T-helper 17 cell (primary cell): ENCODE results near the gene LUZP1. TPM values are rescaled to one million over a fixed set of nuclear protein-coding genes. Genes with fewer than 3 reads are reported as not detected.

Experiments
- ATAC-seq: fragments of 150-1000 bp; cut with Tn5 transposase; 2 replicates; pipeline ENCODE4 v1.10.0; 2021; ENCODE audit warnings: mild to moderate bottlenecking, moderate library complexity
- DNase-seq, 3 donors: peaks; one replicate each; pipeline versions ENCODE4 v3.0.0 to v3.0.0-alpha.2; 2020 to 2021
- H3K9me3 ChIP-seq: one replicate; pipeline ENCODE4 v1.7.0; 2013; ENCODE audit warnings: low read length, mild to moderate bottlenecking; ENCODE audit not compliant: control insufficient read depth, poor library complexity, severe bottlenecking
- H3K27ac Mint-ChIP-seq: one replicate; pipeline ENCODE4 v1.8.0; 2022; ENCODE audit warnings: mild to moderate bottlenecking, moderate library complexity, mixed read lengths
- H3K27me3 Mint-ChIP-seq: one replicate; pipeline ENCODE4 v1.8.0; 2022; ENCODE audit warnings: mixed read lengths
- H3K36me3 Mint-ChIP-seq: one replicate; pipeline ENCODE4 v1.8.0; 2022; ENCODE audit warnings: low read depth, mixed read lengths
- H3K4me1 Mint-ChIP-seq: one replicate; pipeline ENCODE4 v1.8.0; 2022; ENCODE audit warnings: mild to moderate bottlenecking, mixed read lengths
- H3K4me3 Mint-ChIP-seq: one replicate; pipeline ENCODE4 v1.8.0; 2022; ENCODE audit warnings: mild to moderate bottlenecking, moderate library complexity, mixed read lengths
- total RNA-seq, 4 donors: library from RNA in 2 of 4; stranded (reverse) in 2 of 4; gene quantifications; one replicate each; pipeline ENCODE4 v1.2.3 and lab custom pipeline; 2022 to 2026

Gene LUZP1
- total RNA-seq, 2 donors from 2014 or later = 24.7 to 27.3 TPM

- peaks cover 4% of the 10 kb centered on the region for H3K36me3 Mint-ChIP-seq
Observed at GRCh38 chr1:23098463-23099170, 70.0 kb downstream of the LUZP1 start.

DNA sequence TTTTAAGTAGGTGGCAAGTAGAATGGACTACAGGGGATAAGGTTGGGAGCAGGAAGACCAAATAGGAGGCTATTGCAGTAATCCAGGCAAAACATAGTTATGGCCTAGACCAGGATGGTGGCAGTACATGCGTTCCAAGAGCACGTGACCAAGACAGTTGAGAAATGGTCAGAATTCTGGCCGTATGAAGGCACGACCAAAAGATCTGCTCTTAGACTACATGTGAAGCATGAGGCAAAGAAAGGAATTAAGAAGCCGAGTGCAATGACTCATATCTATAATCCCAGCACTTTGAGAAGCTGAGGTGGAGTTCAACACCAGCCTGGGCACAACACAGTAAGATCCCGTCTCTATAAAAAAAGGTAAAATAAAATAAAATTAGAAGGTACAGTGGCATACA lies 71.3 kb downstream of the LUZP1 start:
- ATAC-seq (no peak), DNase-seq (no peak)
- H3K27ac Mint-ChIP-seq = no peak overlapping the region
- H3K9me3 ChIP-seq = no peaks in the 10 kb centered on the region
- H3K4me3 Mint-ChIP-seq = no peak overlapping the region
- peaks cover 46% of the 10 kb centered on the region for H3K4me1 Mint-ChIP-seq
- H3K36me3 Mint-ChIP-seq = peaks cover 11% of the 10 kb centered on the region
- no peaks in the 10 kb centered on the region for H3K27me3 Mint-ChIP-seq

More at GRCh38 chr1:23098463-23099170, 70.0 kb downstream of the LUZP1 start:
- Mint-ChIP-seq H3K4me3 (peak overlapping the region; percentile 53), H3K27me3 (no peaks in the 10 kb centered on the region), H3K4me1 (peaks cover 50% of the 10 kb centered on the region), H3K27ac (peak overlapping the region; percentile 86)
- peak in 2 of 3 donors; percentile 30 to 38 for DNase-seq
- H3K9me3 ChIP-seq = no peaks in the 10 kb centered on the region
- peak; percentile 52 for ATAC-seq

- peaks cover 13% of the 10 kb centered on the region for H3K4me1 Mint-ChIP-seq
- no peaks in the 10 kb centered on the region for H3K27me3 Mint-ChIP-seq
- H3K4me3 Mint-ChIP-seq = no peak overlapping the region
- H3K36me3 Mint-ChIP-seq = peaks cover 11% of the 10 kb centered on the region
- no peak overlapping the region for H3K27ac Mint-ChIP-seq
- no peaks in the 10 kb centered on the region for H3K9me3 ChIP-seq
- DNase-seq (no peak), ATAC-seq (no peak)
Observed at GRCh38 chr1:23092447-23092846, 76.2 kb downstream of the LUZP1 start.

GRCh38 chr1:23091545-23091944 lies 77.1 kb downstream of the LUZP1 start:
- Mint-ChIP-seq H3K4me3 (no peak overlapping the region), H3K27me3 (no peaks in the 10 kb centered on the region), H3K36me3 (peaks cover 14% of the 10 kb centered on the region), H3K27ac (no peak overlapping the region), H3K4me1 (peaks cover 13% of the 10 kb centered on the region)
- H3K9me3 ChIP-seq = no peaks in the 10 kb centered on the region
- ATAC-seq (no peak), DNase-seq (no peak)

GRCh38 chr1:23090056-23090455 lies 78.6 kb downstream of the LUZP1 start:
- H3K27ac Mint-ChIP-seq = peak overlapping the region; percentile 41

DNA sequence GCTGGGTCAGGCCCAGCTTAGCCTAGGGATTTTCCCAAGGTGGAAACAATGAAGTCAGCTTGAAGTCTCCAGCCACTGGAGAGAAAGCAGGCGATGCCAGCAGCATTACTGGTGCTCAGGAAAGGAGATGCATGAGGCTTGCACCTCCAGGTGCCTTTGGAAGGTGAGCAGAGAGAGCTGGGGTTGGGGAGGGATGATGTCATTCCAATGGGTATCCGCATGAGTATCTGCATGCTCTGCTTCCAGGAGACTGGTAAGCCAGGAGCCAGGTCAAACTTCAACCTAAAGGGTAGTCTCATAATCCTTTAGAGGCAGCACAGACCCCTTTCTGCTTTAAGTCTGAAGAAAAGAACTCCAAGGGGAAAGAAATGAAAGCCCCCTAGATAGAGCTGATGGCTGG lies 80.6 kb downstream of the LUZP1 start:
- Mint-ChIP-seq H3K36me3 (peaks cover 4% of the 10 kb centered on the region), H3K4me1 (peaks cover under 1% of the 10 kb centered on the region), H3K4me3 (no peak overlapping the region), H3K27ac (peak overlapping the region; percentile 29), H3K27me3 (no peaks in the 10 kb centered on the region)
- ATAC-seq = no peak
- no peaks in the 10 kb centered on the region for H3K9me3 ChIP-seq
- no peak for DNase-seq

More at GRCh38 chr1:23090056-23090455, 78.6 kb downstream of the LUZP1 start:
- DNase-seq (no peak), ATAC-seq (no peak)
- Mint-ChIP-seq H3K4me3 (no peak overlapping the region), H3K4me1 (peaks cover 7% of the 10 kb centered on the region), H3K36me3 (peaks cover 14% of the 10 kb centered on the region), H3K27me3 (no peaks in the 10 kb centered on the region)
- H3K9me3 ChIP-seq = no peaks in the 10 kb centered on the region

DNA sequence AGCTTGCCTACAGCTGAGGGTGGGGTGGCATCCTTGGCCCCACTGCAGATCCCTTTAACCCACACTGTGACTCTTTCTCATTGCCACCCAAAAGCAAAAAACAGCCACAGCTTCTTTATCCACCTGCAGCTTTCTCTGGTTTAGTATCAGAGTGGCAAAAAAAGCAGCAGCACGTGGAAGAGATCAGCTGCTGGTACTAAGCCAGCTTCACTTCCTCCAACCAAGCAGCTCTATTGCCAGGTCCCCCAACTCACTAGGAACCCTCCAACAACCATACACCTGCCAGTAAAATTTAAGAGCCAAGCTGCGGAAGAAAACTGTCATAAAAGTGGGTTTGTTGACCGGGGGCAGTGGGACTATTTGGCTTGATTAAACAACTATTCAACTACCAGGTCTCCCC lies 83.0 kb downstream of the LUZP1 start:
- Mint-ChIP-seq H3K36me3 (peaks cover 4% of the 10 kb centered on the region), H3K27me3 (no peaks in the 10 kb centered on the region), H3K27ac (peak overlapping the region; percentile 9), H3K4me1 (peaks cover under 1% of the 10 kb centered on the region), H3K4me3 (no peak overlapping the region)
- DNase-seq = no peak
- no peak for ATAC-seq
- H3K9me3 ChIP-seq = no peaks in the 10 kb centered on the region

DNA sequence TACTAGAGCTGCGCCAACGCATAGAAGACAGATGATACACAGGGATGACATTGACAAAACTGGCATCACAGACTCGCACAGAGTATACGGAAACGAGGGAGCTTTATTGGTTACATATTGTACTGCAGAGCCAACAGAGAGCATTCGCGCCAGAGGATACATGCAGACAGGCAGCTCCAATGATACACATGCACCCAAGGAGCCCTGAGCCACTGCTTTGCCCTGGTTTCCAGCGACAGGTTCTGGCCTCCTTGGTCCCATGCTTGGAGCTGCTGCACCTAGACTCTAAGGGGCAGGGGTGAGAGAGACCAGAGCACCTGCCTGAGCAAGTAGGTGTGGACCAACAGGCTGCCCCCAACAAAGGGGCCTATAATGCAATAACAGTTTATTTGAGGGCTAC lies 83.8 kb downstream of the LUZP1 start:
- no peak for DNase-seq
- H3K4me1 Mint-ChIP-seq = peaks cover 9% of the 10 kb centered on the region
- no peak for ATAC-seq
- H3K36me3 Mint-ChIP-seq = peaks cover 12% of the 10 kb centered on the region
- H3K4me3 Mint-ChIP-seq = no peak overlapping the region
- no peaks in the 10 kb centered on the region for H3K9me3 ChIP-seq
- no peaks in the 10 kb centered on the region for H3K27me3 Mint-ChIP-seq
- peak overlapping the region; percentile 9 for H3K27ac Mint-ChIP-seq

DNA sequence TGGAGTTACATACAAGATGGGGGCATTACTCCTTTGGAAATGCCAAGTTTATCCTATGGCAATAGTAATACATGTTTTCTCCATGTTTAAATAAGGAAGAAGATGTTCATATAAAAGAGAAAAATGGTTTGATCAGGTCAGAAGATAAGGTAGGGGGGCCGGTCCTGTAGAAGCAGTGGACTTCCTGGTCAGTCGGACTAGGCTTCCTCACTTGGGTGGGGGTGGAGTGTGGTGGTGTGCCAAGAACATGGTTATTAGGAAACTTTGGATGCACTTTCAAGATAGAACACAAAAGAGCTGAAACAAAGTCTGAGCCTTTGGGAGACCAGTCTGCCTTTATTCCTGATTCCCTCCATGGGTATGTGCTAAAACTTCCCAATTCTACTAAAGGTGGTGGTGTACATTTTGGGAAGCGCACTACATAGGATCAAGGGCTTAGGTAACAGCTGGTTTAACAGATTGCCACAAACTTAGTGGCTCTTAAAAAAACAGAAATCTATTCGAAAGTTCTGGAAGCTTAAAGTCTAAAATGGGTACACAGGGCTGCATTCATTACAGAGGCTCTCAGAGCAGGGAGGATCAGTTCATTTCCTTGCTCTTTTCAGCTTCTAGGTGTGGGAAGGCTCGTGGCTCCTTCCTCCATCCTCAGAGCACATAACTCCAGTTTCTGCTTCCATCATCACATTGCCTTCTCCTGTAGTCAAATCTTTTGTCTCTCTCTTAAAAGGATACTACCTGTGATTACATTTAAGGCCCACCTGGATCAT lies 84.8 kb downstream of the LUZP1 start:
- peak overlapping the region; percentile 49 for H3K27ac Mint-ChIP-seq

GRCh38 chr1:23081376-23081775 lies 87.3 kb downstream of the LUZP1 start:
- H3K9me3 ChIP-seq = no peaks in the 10 kb centered on the region
- Mint-ChIP-seq H3K36me3 (peaks cover 14% of the 10 kb centered on the region), H3K27ac (no peak overlapping the region), H3K27me3 (no peaks in the 10 kb centered on the region), H3K4me3 (peak overlapping the region; percentile 25), H3K4me1 (peaks cover 10% of the 10 kb centered on the region)
- peak; percentile 48 for ATAC-seq
- DNase-seq = no peak

More for the DNA sequence above, 84.8 kb downstream of the LUZP1 start:
- ATAC-seq (no peak), DNase-seq (no peak)
- Mint-ChIP-seq H3K36me3 (peaks cover 15% of the 10 kb centered on the region), H3K4me1 (peaks cover 10% of the 10 kb centered on the region), H3K4me3 (no peak overlapping the region), H3K27me3 (no peaks in the 10 kb centered on the region)
- H3K9me3 ChIP-seq = no peaks in the 10 kb centered on the region

DNA sequence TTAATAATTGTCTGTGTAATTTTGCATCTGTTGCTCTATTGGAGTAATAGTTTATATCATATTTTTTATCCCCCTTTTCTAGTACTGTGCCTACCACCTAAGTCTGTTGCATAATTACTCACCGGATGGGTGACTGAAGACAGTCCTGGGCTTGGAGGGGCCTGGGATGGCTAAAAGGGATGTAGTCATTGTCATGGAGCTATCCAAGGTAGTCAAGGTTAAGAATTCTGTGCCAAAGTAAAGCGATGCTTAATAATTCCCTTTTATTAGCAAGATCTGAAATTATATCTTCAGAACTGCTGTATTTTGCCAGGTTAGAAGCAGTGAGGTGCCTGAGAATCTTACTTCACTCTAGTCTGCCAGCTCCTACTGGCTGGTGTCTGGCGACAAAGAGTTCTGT lies 87.8 kb downstream of the LUZP1 start:
- no peaks in the 10 kb centered on the region for H3K27me3 Mint-ChIP-seq
- H3K9me3 ChIP-seq = no peaks in the 10 kb centered on the region
- ATAC-seq (no peak), DNase-seq (no peak)
- H3K4me1 Mint-ChIP-seq = peaks cover 10% of the 10 kb centered on the region
- H3K4me3 Mint-ChIP-seq = no peak overlapping the region
- peaks cover 14% of the 10 kb centered on the region for H3K36me3 Mint-ChIP-seq
- peak overlapping the region; percentile 89 for H3K27ac Mint-ChIP-seq

DNA sequence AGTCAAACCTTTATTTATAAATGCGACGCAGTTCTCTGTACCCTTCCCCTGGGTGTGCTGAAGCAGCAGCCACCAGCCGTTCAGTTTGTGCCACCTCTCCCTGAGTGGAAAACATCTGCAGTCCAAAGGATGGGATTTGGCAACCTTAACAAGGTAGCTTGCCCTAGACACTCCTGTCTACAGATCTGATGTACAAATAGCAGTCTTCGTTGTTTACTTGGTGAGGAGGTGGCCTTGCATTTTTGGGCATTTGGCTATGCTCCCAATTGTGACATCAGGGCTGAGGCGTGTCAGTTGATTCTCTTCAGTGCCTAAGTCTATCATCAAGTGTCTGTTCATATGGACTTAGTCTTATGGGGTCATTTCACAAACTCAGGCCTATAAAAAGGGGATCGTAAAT lies 89.6 kb downstream of the LUZP1 start:
- Mint-ChIP-seq H3K27me3 (no peaks in the 10 kb centered on the region), H3K27ac (peak overlapping the region; percentile 34), H3K4me1 (peaks cover 10% of the 10 kb centered on the region), H3K4me3 (no peak overlapping the region), H3K36me3 (peaks cover 14% of the 10 kb centered on the region)
- ATAC-seq (no peak), DNase-seq (no peak)
- H3K9me3 ChIP-seq = no peaks in the 10 kb centered on the region

DNA sequence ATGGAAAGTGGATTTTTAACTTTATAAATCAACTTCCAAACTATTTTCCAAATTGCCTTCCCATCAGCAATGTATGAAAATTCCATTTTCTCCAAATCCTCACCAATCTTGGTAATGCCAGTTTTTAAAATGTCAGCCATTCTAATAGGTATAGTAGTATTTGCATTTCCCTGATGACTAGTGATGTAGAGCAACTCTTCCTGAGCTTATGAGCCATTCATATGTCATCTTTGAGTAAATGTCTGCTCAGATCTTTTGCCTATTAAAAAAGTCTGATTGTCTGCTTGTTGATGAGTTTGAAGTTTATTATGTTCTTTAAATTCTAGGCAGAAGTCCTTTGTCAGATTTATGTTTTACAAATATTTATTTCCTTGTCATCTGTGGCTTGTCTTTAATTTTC lies 94.6 kb downstream of the LUZP1 start:
- Mint-ChIP-seq H3K36me3 (peaks cover 6% of the 10 kb centered on the region), H3K4me3 (no peak overlapping the region), H3K27ac (no peak overlapping the region)

More for the DNA sequence above, 94.6 kb downstream of the LUZP1 start:
- no peaks in the 10 kb centered on the region for H3K9me3 ChIP-seq
- H3K4me1 Mint-ChIP-seq = peaks cover 5% of the 10 kb centered on the region
- no peaks in the 10 kb centered on the region for H3K27me3 Mint-ChIP-seq
- no peak for DNase-seq
- no peak for ATAC-seq
